Measurements from ENCODE around the gene DNAJC30. TPM values are rescaled to one million over a fixed set of nuclear protein-coding genes. Genes with fewer than 3 reads are reported as not detected.

DNAJC30 gene
- total RNA-seq, 1 experiment from 2014 or later: 2.9 TPM

DNA sequence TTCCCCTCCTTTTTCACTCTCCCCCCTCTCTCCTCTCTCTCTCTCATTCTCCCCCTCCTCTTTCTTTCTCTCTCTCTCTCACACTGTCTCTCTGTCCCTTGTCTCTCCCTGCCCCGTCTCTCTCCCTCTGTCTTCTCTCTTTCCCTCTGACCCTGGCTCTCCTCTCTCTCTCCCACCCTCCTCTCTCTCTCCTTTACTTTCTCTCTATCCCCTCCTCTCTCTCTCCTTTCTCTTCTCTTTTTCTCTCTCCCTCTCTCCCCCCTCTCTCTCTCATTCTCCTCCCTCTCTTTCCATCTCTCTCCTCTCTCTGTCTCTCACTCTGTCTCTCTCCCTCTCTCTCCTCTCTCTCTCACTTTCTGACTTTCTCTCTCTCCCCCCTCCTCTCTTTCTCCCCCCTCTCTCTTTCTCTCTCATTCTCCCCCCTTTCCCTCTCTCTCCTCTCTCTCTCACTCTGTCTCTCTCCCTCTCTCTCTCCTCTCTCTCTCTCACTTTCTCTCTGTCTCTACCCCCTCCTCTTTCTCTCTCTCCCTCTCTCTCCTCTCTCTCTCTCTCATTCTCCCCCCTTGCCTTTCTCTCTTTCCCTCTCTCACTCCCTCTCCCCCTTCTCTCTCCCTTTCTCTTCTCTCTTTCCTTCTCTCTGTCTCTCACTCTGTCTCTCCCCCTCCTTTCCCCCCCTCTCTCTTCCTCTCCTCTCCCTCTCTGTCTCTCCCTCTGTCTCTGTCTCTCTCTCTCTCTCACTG, 34.5 kb downstream of the DNAJC30 start:
- H3K9ac ChIP-seq (ENCODE audit: low read length): no peak overlapping the region
- ATAC-seq (no peak), DNase-seq (no peak)
- ChIA-PET POLR2A (ENCODE audit: unreplicated experiment) (no interaction called here), CTCF (no interaction called here)
- no TSS peak for BruUV-seq (replicated peaks)
- no peaks in the 10 kb centered on the region for H3K9me2 ChIP-seq (replicated peaks; ENCODE audit: low read length)
- peaks cover 11% of the 10 kb centered on the region for H3K27me3 ChIP-seq (ENCODE audit: low read length)
- H3K4me3 ChIP-seq (ENCODE audit: low read length): no peak overlapping the region
- no peaks in the 10 kb centered on the region for H3F3A ChIP-seq (ENCODE audit: low read length, unreplicated experiment)
- H2AFZ ChIP-seq (ENCODE audit: low read length): no peak overlapping the region
- H3K4me2 ChIP-seq (ENCODE audit: low read length): peak overlapping the region; percentile 83
- no peaks in the 10 kb centered on the region for H3K79me2 ChIP-seq (ENCODE audit: low read length)
- intact Hi-C loops (cut with micrococcal nuclease): no loop called here
- no peaks in the 10 kb centered on the region for H3K36me3 ChIP-seq (ENCODE audit: low read depth, low read length)
- H3K27ac ChIP-seq (ENCODE audit: low read length): no peak overlapping the region
- H3K9me3 ChIP-seq (ENCODE audit: low read length): no peaks in the 10 kb centered on the region
- no peaks in the 10 kb centered on the region for H3K4me1 ChIP-seq (ENCODE audit: insufficient read depth, low read length)
- no peaks in the 10 kb centered on the region for H4K20me1 ChIP-seq (ENCODE audit: low read length)
- TF ChIP-seq CTCF (conservative IDR thresholded peaks at IDR 0.05; ENCODE audit: low read depth, low read length): no peak
- no peak for TF ChIP-seq EZH2phosphoT487 (IDR thresholded peaks at IDR 0.05; ENCODE audit: borderline replicate concordance, low read length)
- no peak for TF ChIP-seq EZH2 (IDR thresholded peaks at IDR 0.05; ENCODE audit: low read length, unreplicated experiment)

GRCh38 chr7:73647725-73648592, 35.3 kb downstream of the DNAJC30 start:
- H3K9ac ChIP-seq (ENCODE audit: low read length): 0 out of 2 replicates have a peak overlapping the region, but pooled peaks have one; percentile 16
- TF ChIP-seq EZH2 (IDR thresholded peaks at IDR 0.05; ENCODE audit: low read length, unreplicated experiment): peak; percentile 46
- no peak for TF ChIP-seq EZH2phosphoT487 (IDR thresholded peaks at IDR 0.05; ENCODE audit: borderline replicate concordance, low read length)
- peak; percentile 16; the same call in 1 of the 2 replicates for TF ChIP-seq CTCF (conservative IDR thresholded peaks at IDR 0.05; ENCODE audit: low read depth, low read length)
- ATAC-seq (peak; percentile 73), DNase-seq (peak; percentile 10)
- intact Hi-C loops (cut with micrococcal nuclease): no loop called here
- no TSS peak for BruUV-seq (replicated peaks)
- H3K27me3 ChIP-seq (ENCODE audit: low read length): peaks cover 11% of the 10 kb centered on the region
- H3F3A ChIP-seq (ENCODE audit: low read length, unreplicated experiment): no peaks in the 10 kb centered on the region
- H3K4me1 ChIP-seq (ENCODE audit: insufficient read depth, low read length): no peaks in the 10 kb centered on the region
- peak overlapping the region; percentile 83 for H3K4me2 ChIP-seq (ENCODE audit: low read length)
- H3K9me3 ChIP-seq (ENCODE audit: low read length): no peaks in the 10 kb centered on the region
- no peaks in the 10 kb centered on the region for H3K36me3 ChIP-seq (ENCODE audit: low read depth, low read length)
- ChIA-PET CTCF (no interaction called here), POLR2A (ENCODE audit: unreplicated experiment) (no interaction called here)
- no peaks in the 10 kb centered on the region for H4K20me1 ChIP-seq (ENCODE audit: low read length)
- H3K27ac ChIP-seq (ENCODE audit: low read length): no peak overlapping the region
- H3K79me2 ChIP-seq (ENCODE audit: low read length): no peaks in the 10 kb centered on the region
- H2AFZ ChIP-seq (ENCODE audit: low read length): peak overlapping the region; percentile 84
- peak overlapping the region; percentile 58 for H3K4me3 ChIP-seq (ENCODE audit: low read length)
- no peaks in the 10 kb centered on the region for H3K9me2 ChIP-seq (replicated peaks; ENCODE audit: low read length)

Data from PC-3 (cell line).